BLaER1 treated with 17β-estradiol and CSF1 and Interleukin-3, amounts not matched to agents 10 nM and 100 nM (cell line): ENCODE results near the gene FOS.

Experiments used
- H3K27ac ChIP-seq, 11 experiments: shearing (Covaris generic); formaldehyde crosslinking; 2 replicates each; pipeline ENCODE4 v1.8.1; 2022
- H3K27me3 ChIP-seq, 11 experiments: shearing (Covaris generic); formaldehyde crosslinking; 2 replicates each; pipeline ENCODE4 v1.8.1; 2022
- H3K36me3 ChIP-seq, 11 experiments: shearing (Covaris generic); formaldehyde crosslinking; 2 replicates each; pipeline ENCODE4 v1.8.1; 2022
- H3K4me1 ChIP-seq, 10 experiments: shearing (Covaris generic); formaldehyde crosslinking; 2 replicates each; pipeline ENCODE4 v1.8.1; 2022
- H3K4me2 ChIP-seq, 11 experiments: shearing (Covaris generic); formaldehyde crosslinking; 2 replicates each; pipeline ENCODE4 v1.8.1; 2022
- H3K4me3 ChIP-seq, 10 experiments: shearing (Covaris generic); formaldehyde crosslinking; 2 replicates each; pipeline ENCODE4 v1.8.1; 2022
- H3K9ac ChIP-seq, 11 experiments: shearing (Covaris generic); formaldehyde crosslinking; 2 replicates each; pipeline ENCODE4 v1.8.1; 2022
- H3K9me3 ChIP-seq, 11 experiments: shearing (Covaris generic); formaldehyde crosslinking; replicated peaks in 1 of 11; 2 replicates each; pipeline ENCODE4 v1.8.1; 2022
- H4K20me1 ChIP-seq, 11 experiments: shearing (Covaris generic); formaldehyde crosslinking; 2 replicates each; pipeline ENCODE4 v1.8.1; 2022
- Cebpa-rat ChIP-seq, 11 experiments: shearing (Covaris generic); IDR thresholded peaks; 2 replicates each; pipeline ENCODE4 v1.8.1; 2022

FOS gene

DNA sequence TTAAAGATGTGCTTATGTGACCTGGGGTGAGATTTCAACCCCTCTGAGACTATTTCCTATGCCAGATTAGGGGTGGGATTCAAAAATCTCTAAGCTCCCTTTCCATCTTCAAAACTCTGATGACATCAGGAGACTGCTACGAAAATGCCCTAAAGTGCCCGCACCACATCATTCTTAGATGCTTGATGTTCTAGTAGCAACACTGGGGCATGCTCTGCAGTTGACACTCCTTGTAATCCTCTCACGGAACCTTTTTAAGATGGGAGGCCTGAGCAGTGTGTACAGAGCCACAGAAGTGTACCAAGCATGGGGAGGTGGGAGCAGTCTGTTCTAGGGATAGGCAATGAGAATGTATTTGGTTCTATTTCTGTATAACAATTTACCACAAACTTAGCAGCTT is 12.2 kb downstream of the FOS start:
- H3K36me3 ChIP-seq: no peaks in the 10 kb centered on the region
- H3K4me3 ChIP-seq: no peak overlapping the region
- peaks cover 49 to 94% (median 67%) of the 10 kb centered on the region in 10 experiments for H3K4me1 ChIP-seq
- TF ChIP-seq Cebpa-rat (IDR thresholded peaks at IDR 0.05): no peak
- no peaks in the 10 kb centered on the region for H4K20me1 ChIP-seq
- H3K27ac ChIP-seq: peak overlapping the region in 6 of 11 experiments; percentile 5 to 100 (median 96); a peak in 7 of 22 replicates
- H3K9me3 ChIP-seq: no peaks in the 10 kb centered on the region
- peak overlapping the region in 1 of 11 experiments; percentile 7; a peak in 1 of 22 replicates for H3K9ac ChIP-seq
- H3K4me2 ChIP-seq: peak overlapping the region in 4 of 11 experiments; percentile 1 to 99 (median 48); a peak in 5 of 22 replicates
- no peaks in the 10 kb centered on the region for H3K27me3 ChIP-seq

DNA sequence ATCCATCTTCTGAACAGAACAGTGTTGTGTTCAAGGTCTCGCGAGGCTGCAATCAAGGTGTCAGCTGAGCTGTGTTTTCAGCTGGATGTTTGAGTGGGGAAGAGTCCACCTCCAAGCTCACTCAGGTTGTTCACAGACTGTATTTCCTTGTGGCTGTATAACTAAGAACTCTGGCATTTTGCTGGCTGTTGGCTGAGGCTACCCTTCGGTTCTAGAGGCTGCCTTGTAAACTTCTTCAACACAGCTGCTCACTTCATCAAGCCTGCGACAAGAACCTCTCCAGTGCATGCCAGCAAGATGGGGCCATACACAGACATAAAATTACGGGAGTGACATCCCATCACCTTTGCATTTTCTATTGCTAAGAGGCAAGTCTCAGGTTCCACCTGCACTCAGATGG is 12.7 kb downstream of the FOS start:
- Histone ChIP-seq H3K27ac (peak overlapping the region in 6 of 11 experiments; percentile 5 to 100 (median 16); a peak in 5 of 22 replicates), H3K9me3 (no peaks in the 10 kb centered on the region), H3K9ac (no peak overlapping the region), H3K27me3 (no peaks in the 10 kb centered on the region), H3K4me3 (no peak overlapping the region), H3K4me2 (peak overlapping the region in 3 of 11 experiments; percentile 1 to 94 (median 17); a peak in 3 of 22 replicates), H3K36me3 (no peaks in the 10 kb centered on the region), H3K4me1 (peaks cover 50 to 94% (median 67%) of the 10 kb centered on the region in 10 experiments), H4K20me1 (no peaks in the 10 kb centered on the region)
- no peak for TF ChIP-seq Cebpa-rat (IDR thresholded peaks at IDR 0.05)

DNA sequence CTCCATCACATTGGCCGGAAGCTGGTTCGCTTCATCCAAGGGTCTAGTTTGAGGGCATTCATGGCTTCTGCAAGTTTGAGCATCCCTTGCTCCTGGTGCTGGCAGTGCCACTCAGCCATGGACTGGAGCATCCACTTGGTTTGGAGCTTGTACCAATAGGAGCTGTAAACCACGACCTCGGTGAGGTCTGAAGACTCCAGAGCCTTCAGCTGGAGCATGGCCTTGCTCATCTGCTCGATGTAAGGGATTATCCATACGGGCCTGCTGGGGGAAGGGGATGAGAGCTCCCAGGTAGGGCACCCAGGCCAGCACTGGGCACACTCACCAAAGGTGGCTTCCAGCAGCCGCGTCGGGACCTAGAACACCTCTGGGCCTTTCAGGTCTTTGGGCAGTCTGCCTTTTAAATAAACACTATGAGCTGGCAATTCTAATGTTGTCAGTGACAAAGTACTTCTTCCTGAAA is 13.5 kb downstream of the FOS start:
- Histone ChIP-seq H3K4me3 (no peak overlapping the region), H3K27ac (peak overlapping the region in 6 of 11 experiments; percentile 11 to 95 (median 28); a peak in 9 of 22 replicates), H3K27me3 (no peaks in the 10 kb centered on the region), H4K20me1 (no peaks in the 10 kb centered on the region), H3K9me3 (no peaks in the 10 kb centered on the region), H3K4me1 (peaks cover 44 to 94% (median 67%) of the 10 kb centered on the region in 10 experiments), H3K9ac (no peak overlapping the region; a peak in 1 of 22 replicates), H3K4me2 (peak overlapping the region in 3 of 11 experiments; percentile 1 to 49 (median 30); a peak in 4 of 22 replicates), H3K36me3 (no peaks in the 10 kb centered on the region)
- TF ChIP-seq Cebpa-rat (IDR thresholded peaks at IDR 0.05): no peak

DNA sequence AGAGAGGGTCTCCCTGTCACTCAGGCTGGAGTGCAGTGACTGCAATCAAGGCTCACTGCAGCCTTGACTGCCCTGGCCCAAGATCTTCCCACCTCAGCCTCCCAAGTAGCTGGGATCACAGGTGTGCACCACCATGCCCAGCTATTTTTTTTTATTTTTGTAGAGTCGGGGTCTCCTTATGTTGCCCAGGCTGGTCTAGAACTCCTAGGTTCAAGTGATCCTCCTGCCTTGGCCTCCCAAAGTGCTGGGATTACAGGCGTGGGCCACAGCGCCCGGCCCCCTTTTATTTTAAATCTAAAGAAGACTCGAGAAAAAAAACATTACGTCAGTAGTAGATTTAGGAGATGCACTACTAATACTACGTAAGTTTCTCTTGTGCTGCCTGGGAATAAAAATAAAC is 14.3 kb downstream of the FOS start:
- Histone ChIP-seq H3K27ac (peak overlapping the region in 6 of 11 experiments; percentile 88 to 99 (median 96); a peak in 11 of 22 replicates), H3K9me3 (no peaks in the 10 kb centered on the region), H3K4me3 (no peak overlapping the region), H3K27me3 (no peaks in the 10 kb centered on the region), H3K4me2 (peak overlapping the region in 4 of 11 experiments; percentile 85 to 95 (median 92); a peak in 8 of 22 replicates), H4K20me1 (no peaks in the 10 kb centered on the region), H3K36me3 (no peaks in the 10 kb centered on the region), H3K4me1 (peaks cover 37 to 94% (median 67%) of the 10 kb centered on the region in 10 experiments), H3K9ac (peak overlapping the region in 3 of 11 experiments; percentile 93 to 97 (median 94); a peak in 4 of 22 replicates)
- no peak for TF ChIP-seq Cebpa-rat (IDR thresholded peaks at IDR 0.05)

DNA sequence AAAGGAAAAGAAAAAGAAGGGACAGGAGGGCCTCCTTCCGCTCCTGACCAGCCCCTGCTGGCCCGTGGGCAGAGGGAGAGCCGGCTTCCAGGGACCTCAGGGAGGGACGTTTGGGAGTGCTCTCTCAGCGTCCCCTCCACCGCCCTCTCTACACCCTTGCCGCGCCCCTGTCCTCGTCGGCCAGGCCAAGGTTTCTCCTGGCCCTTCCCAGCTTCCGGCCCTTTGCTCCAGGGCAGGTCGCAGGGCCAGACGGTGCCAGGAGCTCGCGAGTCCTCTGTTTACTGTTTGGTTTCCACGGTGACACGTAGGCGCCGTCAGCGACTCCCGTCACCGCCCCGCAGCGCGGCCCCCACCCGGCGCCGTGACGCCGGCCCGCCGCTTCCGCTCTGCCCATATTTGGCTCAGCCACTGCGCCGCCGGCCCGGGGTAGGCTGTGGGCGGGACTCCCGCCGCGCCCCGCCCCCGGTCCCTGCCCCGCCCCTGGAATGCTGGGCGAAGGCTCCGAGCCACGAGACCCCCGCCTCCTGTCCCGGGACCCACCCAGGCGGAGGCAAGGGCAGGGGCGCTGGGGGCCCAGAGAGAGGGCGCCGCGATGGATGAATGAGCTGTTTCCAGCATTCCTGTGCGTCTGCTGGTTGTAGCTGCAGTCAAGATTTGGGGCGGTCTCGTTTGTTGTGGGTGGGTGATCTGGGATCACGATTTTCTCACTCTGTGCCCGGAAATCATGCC is 15.5 kb downstream of the FOS start:
- Histone ChIP-seq H3K4me2 (peak overlapping the region; percentile 93 to 98 (median 95)), H3K4me1 (peaks cover 29 to 94% (median 67%) of the 10 kb centered on the region in 10 experiments), H3K27me3 (no peaks in the 10 kb centered on the region), H3K9ac (peak overlapping the region; percentile 78 to 97 (median 88)), H3K36me3 (no peaks in the 10 kb centered on the region), H3K9me3 (no peaks in the 10 kb centered on the region), H4K20me1 (no peaks in the 10 kb centered on the region), H3K27ac (peak overlapping the region; percentile 80 to 99 (median 93)), H3K4me3 (peak overlapping the region; percentile 60 to 76 (median 66))
- TF ChIP-seq Cebpa-rat (IDR thresholded peaks at IDR 0.05): no peak

DNA sequence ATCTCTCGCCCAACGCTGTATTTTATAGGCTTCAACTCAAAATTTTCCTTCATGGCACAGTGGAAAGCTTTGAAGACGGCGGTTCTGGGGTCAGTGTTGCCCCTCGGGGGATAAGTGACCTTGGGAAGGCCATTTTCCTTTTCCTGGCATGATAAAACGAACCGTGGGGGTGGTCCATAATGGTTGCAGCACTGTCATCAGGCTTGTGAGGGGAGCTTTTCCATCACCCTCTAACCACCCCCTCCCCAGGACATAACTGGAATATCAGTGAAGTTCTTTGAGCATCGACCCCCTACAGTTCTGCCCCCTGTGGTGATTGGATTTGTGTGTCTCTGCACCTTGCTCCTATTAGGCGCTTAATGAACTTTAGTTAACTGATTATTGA is 16.0 kb downstream of the FOS start:
- H3K27me3 ChIP-seq: no peaks in the 10 kb centered on the region
- TF ChIP-seq Cebpa-rat (IDR thresholded peaks at IDR 0.05): no peak
- no peaks in the 10 kb centered on the region for H3K9me3 ChIP-seq
- no peaks in the 10 kb centered on the region for H3K36me3 ChIP-seq
- peak overlapping the region; percentile 87 to 98 (median 95) for H3K4me2 ChIP-seq
- peak overlapping the region; percentile 74 to 99 (median 93) for H3K27ac ChIP-seq
- H3K9ac ChIP-seq: peak overlapping the region; percentile 78 to 97 (median 88)
- peaks cover 29 to 94% (median 67%) of the 10 kb centered on the region in 10 experiments for H3K4me1 ChIP-seq
- H4K20me1 ChIP-seq: no peaks in the 10 kb centered on the region
- H3K4me3 ChIP-seq: peak overlapping the region; percentile 60 to 76 (median 66)

DNA sequence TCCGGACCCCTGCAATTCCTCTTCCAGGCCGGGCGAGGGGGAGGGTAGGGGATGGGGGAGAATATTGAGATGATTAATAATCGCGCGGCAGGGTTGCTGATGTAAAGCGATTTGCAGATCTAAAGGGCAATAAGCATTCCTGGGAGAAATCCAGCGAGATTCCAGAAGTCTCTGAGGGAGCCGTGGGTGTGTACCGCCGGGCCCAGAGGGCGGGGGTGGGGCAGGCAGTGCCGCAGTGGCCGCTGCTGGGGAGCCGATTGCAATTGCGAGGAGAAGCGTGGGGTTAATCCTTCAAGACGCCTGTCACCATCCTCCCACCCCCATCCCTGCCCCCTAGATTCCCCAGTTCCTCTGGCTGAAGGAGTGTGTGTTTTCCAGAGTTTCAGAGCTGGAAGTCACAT is 16.4 kb downstream of the FOS start:
- no peaks in the 10 kb centered on the region for H3K36me3 ChIP-seq
- peak overlapping the region; percentile 60 to 76 (median 66); a peak in 19 of 20 replicates for H3K4me3 ChIP-seq
- H3K9me3 ChIP-seq: no peaks in the 10 kb centered on the region
- no peak for TF ChIP-seq Cebpa-rat (IDR thresholded peaks at IDR 0.05)
- H3K27me3 ChIP-seq: no peaks in the 10 kb centered on the region
- peak overlapping the region; percentile 78 to 97 (median 88) for H3K9ac ChIP-seq
- H3K4me2 ChIP-seq: peak overlapping the region; percentile 87 to 98 (median 95)
- H3K4me1 ChIP-seq: peaks cover 29 to 94% (median 67%) of the 10 kb centered on the region in 10 experiments
- peak overlapping the region in 10 of 11 experiments; percentile 61 to 99 (median 92); a peak in 19 of 22 replicates for H3K27ac ChIP-seq
- no peaks in the 10 kb centered on the region for H4K20me1 ChIP-seq

DNA sequence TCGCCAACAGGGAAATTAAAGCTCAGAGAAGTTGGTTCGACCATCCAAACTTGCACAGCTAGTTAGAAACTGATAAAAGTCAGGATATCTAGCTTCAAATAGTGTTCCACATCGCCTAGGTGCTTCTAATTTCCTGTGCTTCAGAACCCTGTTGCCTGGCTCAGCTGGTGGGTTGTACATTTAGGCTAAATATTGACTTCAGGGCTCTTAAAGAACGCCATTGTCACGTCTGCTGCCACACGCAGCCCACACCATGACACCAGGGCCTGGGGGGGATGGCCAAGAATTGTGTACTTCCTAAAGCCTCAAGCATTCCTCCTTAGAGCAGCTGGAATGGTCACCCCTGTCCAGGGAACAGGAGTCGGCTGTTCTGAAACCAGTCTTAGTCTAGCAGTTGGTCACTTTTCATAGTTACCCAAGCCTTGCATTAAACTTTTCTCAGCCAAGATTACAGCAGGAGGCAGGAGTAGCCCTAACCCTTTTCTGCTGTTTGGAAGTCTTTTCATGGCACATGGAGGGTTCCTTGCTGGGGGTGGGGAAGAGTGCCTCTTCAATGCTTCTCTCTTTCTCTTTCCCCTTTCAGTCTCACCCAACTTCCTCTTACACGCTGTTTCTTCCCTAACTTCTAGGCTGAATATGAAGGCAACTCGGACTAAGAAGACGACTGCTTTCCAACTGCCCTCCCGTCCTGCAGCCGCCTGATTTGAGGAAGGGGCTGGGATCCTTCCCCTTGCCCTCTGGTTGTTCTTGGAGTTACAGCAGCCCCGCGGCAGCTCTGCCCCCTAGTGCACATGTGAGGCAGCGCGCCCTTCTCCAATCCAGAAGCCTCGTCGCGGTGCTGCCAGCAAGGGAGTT is 17.1 kb downstream of the FOS start:
- Histone ChIP-seq H4K20me1 (no peaks in the 10 kb centered on the region), H3K36me3 (no peaks in the 10 kb centered on the region), H3K4me2 (peak overlapping the region; percentile 87 to 98 (median 95)), H3K4me1 (peaks cover 29 to 94% (median 71%) of the 10 kb centered on the region in 10 experiments), H3K9ac (peak overlapping the region; percentile 78 to 97 (median 88)), H3K27ac (peak overlapping the region; percentile 40 to 99 (median 92); a peak in 21 of 22 replicates), H3K9me3 (no peaks in the 10 kb centered on the region), H3K27me3 (no peaks in the 10 kb centered on the region), H3K4me3 (peak overlapping the region; percentile 36 to 76 (median 66); a peak in 19 of 20 replicates)
- no peak for TF ChIP-seq Cebpa-rat (IDR thresholded peaks at IDR 0.05)
